ENCODE results near the gene SLC4A1AP. TPM values are rescaled to one million over a fixed set of nuclear protein-coding genes. Genes with fewer than 3 reads are reported as not detected.

Gene SLC4A1AP, protein sequence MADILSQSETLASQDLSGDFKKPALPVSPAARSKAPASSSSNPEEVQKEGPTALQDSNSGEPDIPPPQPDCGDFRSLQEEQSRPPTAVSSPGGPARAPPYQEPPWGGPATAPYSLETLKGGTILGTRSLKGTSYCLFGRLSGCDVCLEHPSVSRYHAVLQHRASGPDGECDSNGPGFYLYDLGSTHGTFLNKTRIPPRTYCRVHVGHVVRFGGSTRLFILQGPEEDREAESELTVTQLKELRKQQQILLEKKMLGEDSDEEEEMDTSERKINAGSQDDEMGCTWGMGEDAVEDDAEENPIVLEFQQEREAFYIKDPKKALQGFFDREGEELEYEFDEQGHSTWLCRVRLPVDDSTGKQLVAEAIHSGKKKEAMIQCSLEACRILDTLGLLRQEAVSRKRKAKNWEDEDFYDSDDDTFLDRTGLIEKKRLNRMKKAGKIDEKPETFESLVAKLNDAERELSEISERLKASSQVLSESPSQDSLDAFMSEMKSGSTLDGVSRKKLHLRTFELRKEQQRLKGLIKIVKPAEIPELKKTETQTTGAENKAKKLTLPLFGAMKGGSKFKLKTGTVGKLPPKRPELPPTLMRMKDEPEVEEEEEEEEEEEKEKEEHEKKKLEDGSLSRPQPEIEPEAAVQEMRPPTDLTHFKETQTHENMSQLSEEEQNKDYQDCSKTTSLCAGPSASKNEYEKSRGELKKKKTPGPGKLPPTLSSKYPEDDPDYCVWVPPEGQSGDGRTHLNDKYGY
- total RNA-seq (2021): 18.8 and 20.8 TPM in 2 replicates
- long read RNA-seq, transcript SLC4A1AP-201 (14 exons, 2,959 nt): major isoform, 23 of 174 reads
- long read RNA-seq, partial matches to known transcripts: 136 of 174 reads
- long read RNA-seq, other reads (novel, unspliced or antisense): 15 of 174 reads

DNA sequence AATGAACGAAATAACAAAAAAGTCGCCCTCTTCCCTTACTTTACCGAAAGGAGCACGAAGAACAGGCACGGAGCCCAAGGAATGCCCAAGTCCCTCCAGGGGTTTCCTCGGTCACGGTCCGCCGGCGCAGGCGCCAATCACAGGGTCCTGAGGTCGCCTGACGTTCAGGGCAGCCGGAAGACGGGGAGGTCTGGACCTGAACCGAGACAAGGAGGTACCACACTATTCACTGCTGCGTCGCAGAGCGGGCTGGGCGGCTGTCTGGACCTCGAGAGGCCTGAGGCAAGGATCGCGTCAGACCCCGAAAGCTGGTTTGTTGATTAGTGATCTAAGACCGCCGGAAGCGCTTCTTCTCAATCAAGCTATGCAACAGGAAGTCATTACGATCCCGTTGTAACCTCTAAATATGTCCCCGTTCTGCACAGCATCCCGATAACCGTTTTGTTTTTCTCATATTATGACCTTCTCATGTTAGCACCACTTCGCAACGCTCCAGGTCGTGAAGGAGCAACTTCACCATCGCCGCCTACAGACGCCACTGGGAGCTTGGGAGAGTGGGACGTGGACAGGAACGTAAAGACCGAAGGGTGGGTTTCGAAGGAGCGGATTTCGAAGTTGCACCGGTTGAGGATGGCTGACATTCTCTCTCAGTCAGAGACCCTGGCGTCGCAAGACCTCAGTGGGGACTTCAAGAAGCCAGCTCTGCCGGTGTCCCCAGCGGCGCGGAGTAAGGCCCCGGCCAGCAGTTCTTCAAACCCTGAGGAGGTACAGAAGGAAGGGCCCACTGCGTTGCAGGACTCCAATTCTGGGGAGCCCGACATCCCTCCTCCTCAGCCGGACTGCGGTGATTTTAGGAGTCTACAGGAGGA lies at the start of gene SLC4A1AP, which contains the start of gene SUPT7L:
Gene SLC4A1AP (plus strand): TSS at position 605 of the 869 bp plus-strand sequence. CDS start 26 bp downstream, at position 631.
Gene SUPT7L (minus strand): TSS at position 330 of the 869 bp plus-strand sequence. CDS start 1,422 bp downstream, outside the sequence.
- H2BK20ac ChIP-seq (ENCODE audit: low read depth, low read length, poor library complexity, severe bottlenecking): no peak within 1 kb of the TSS
- H3K23me2 ChIP-seq (ENCODE audit: insufficient read length, low read depth, low read length, poor library complexity, severe bottlenecking): peaks cover 12% of the 10 kb centered on the region

More for the DNA sequence above, at the start of gene SLC4A1AP, which contains the start of gene SUPT7L:
- peak within 1 kb of the TSS; percentile 45 for H2BK5ac ChIP-seq (ENCODE audit: insufficient read length, low read length)
- no peak within 1 kb of the TSS for H4K91ac ChIP-seq (ENCODE audit: insufficient read length, low read depth, low read length)
- peak within 1 kb of the TSS; percentile 78 for H3K18ac ChIP-seq (ENCODE audit: insufficient read length, low read depth, low read length)
- peak within 1 kb of the TSS; percentile 66; the same call in 1 of the 2 replicates for H3K14ac ChIP-seq (ENCODE audit: insufficient read depth, low read length)
- H3K9me3 Mint-ChIP-seq: no peaks in the 10 kb centered on the region
- no peak within 1 kb of the TSS for H3T11ph ChIP-seq (ENCODE audit: low read length)
- H2BK15ac ChIP-seq (ENCODE audit: low read depth, low read length): no peak within 1 kb of the TSS
- no peaks in the 10 kb centered on the region for H3K9me3 ChIP-seq (ENCODE audit: control insufficient read depth, low read depth, low read length)
- no peak within 1 kb of the TSS for H2BK120ac ChIP-seq (ENCODE audit: low read depth, low read length, poor library complexity, severe bottlenecking)
- peak within 1 kb of the TSS; percentile 44 for H3K27ac ChIP-seq (ENCODE audit: insufficient read length, low read depth, low read length)
- TF ChIP-seq, protein P1, sequence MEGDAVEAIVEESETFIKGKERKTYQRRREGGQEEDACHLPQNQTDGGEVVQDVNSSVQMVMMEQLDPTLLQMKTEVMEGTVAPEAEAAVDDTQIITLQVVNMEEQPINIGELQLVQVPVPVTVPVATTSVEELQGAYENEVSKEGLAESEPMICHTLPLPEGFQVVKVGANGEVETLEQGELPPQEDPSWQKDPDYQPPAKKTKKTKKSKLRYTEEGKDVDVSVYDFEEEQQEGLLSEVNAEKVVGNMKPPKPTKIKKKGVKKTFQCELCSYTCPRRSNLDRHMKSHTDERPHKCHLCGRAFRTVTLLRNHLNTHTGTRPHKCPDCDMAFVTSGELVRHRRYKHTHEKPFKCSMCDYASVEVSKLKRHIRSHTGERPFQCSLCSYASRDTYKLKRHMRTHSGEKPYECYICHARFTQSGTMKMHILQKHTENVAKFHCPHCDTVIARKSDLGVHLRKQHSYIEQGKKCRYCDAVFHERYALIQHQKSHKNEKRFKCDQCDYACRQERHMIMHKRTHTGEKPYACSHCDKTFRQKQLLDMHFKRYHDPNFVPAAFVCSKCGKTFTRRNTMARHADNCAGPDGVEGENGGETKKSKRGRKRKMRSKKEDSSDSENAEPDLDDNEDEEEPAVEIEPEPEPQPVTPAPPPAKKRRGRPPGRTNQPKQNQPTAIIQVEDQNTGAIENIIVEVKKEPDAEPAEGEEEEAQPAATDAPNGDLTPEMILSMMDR (conservative IDR thresholded peaks at IDR 0.05): peak; percentile 14; the same call in 2 of the 3 replicates
- peak within 1 kb of the TSS; percentile 75 for H4K5ac ChIP-seq (ENCODE audit: insufficient read length, low read depth, low read length)
- H3K4me3 Mint-ChIP-seq: peak within 1 kb of the TSS; percentile 97 to 98
- H3K4ac ChIP-seq (ENCODE audit: low read depth, low read length): no peak within 1 kb of the TSS
- peak within 1 kb of the TSS; percentile 89 for H2AFZ ChIP-seq (ENCODE audit: low read length)
- WGBS (ENCODE audit: extremely low coverage, insufficient read length, low lambda C conversion rate): no CpG with 5 or more reads among the region's 56 CpGs
- H3K27me3 Mint-ChIP-seq (ENCODE audit: low read depth): no peaks in the 10 kb centered on the region
- peak within 1 kb of the TSS; percentile 98 to 100 (median 100) for H3K27ac Mint-ChIP-seq
- H3K56ac ChIP-seq (ENCODE audit: insufficient read length, low read depth, low read length): peak within 1 kb of the TSS; percentile 18
- no peaks in the 10 kb centered on the region; the same call in 1 of the 2 replicates for H3K4me1 ChIP-seq (ENCODE audit: insufficient read depth, low read length)
- H3K4me2 ChIP-seq (ENCODE audit: insufficient read depth, insufficient read length, low read length): peak within 1 kb of the TSS; percentile 70
- peaks cover 3% of the 10 kb centered on the region for H4K20me1 ChIP-seq (ENCODE audit: control insufficient read depth, insufficient read depth, insufficient read length)
- H2BK12ac ChIP-seq (ENCODE audit: insufficient read length, low read depth, low read length): no peak within 1 kb of the TSS
- DNase-seq: peak; percentile 81
- H3K4me1 Mint-ChIP-seq: peaks cover 9 to 18% of the 10 kb centered on the region in 2 experiments
- H3K23ac ChIP-seq (ENCODE audit: insufficient read length, low read depth, low read length): no peak within 1 kb of the TSS
- peak within 1 kb of the TSS; percentile 78 for H3K9ac ChIP-seq (ENCODE audit: extremely low read depth, insufficient read length, low read length)
- peaks cover 22 to 52% (median 41%) of the 10 kb centered on the region in 3 experiments; a peak in 6 of 7 replicates for H3K36me3 Mint-ChIP-seq (ENCODE audit: insufficient read depth in 1 of 3, low read depth in 3 of 3)
- no peak within 1 kb of the TSS for H2AK5ac ChIP-seq (ENCODE audit: insufficient read length, low read length)
- no peaks in the 10 kb centered on the region for H3K27me3 ChIP-seq (ENCODE audit: insufficient read depth, low read length)
- 0 out of 2 replicates have a peak, but pooled peaks cover 2% of the 10 kb centered on the region for H3K79me2 ChIP-seq (ENCODE audit: insufficient read depth, low read length)
- peak within 1 kb of the TSS; percentile 17 for H4K8ac ChIP-seq (replicated peaks; ENCODE audit: insufficient read length, low read depth, low read length)
- peaks cover 8% of the 10 kb centered on the region for H3K79me1 ChIP-seq (ENCODE audit: insufficient read depth, low read depth, low read length, poor library complexity, severe bottlenecking)

Data from H9 (cell line).